SU-DHL-6 (cell line): ENCODE results near the gene KRTAP20-1.

ENCODE experiments used
- H2AFZ ChIP-seq: fragments of 200-600 bp; sonication (generic); 2 replicates; pipeline ENCODE4 v1.6.1; 2014; ENCODE audit warnings: low read depth, mild to moderate bottlenecking, moderate library complexity, mixed read lengths, antibody characterized with exemption, low read length; ENCODE audit not compliant: severe bottlenecking
- H3F3A ChIP-seq: fragments of 200-600 bp; shearing (Covaris generic); 2 replicates; pipeline ENCODE4 v1.6.0; 2016; ENCODE audit warnings: antibody characterized with exemption, mild to moderate bottlenecking; ENCODE audit not compliant: insufficient read depth
- H3K27ac ChIP-seq: fragments of 200-600 bp; sonication (generic); 2 replicates; pipeline ENCODE4 v1.5.1; 2016; ENCODE audit warnings: low read depth, mild to moderate bottlenecking, low read length, moderate library complexity, mixed read lengths
- H3K27me3 ChIP-seq: fragments of 200-600 bp; sonication (generic), shearing (Covaris generic); 2 replicates; pipeline ENCODE4 v1.6.0; 2014; ENCODE audit warnings: mild to moderate bottlenecking, low read length
- H3K36me3 ChIP-seq: fragments of 200-600 bp; sonication (generic); 2 replicates; pipeline ENCODE4 v1.6.1; 2014; ENCODE audit warnings: mild to moderate bottlenecking, low read length, mixed read lengths
- H3K4me2 ChIP-seq: fragments of 300-600, 200-600 bp; shearing (Covaris generic), sonication (generic); 2 replicates; pipeline ENCODE4 v1.6.0; 2014; ENCODE audit warnings: low read length, low read depth, mild to moderate bottlenecking; ENCODE audit not compliant: poor library complexity, severe bottlenecking
- H3K4me3 ChIP-seq: fragments of 200-600 bp; sonication (generic); 2 replicates; pipeline ENCODE4 v1.5.1; 2014; ENCODE audit warnings: antibody characterized with exemption, low read length, mild to moderate bottlenecking, mixed read lengths; ENCODE audit not compliant: insufficient read depth, poor library complexity, severe bottlenecking
- H3K79me2 ChIP-seq: fragments of 200-600 bp; sonication (generic); 2 replicates; pipeline ENCODE4 v1.6.1; 2014; ENCODE audit warnings: mild to moderate bottlenecking, low read length, moderate library complexity; ENCODE audit not compliant: insufficient read depth
- H3K9ac ChIP-seq: fragments of 200-600 bp; sonication (generic); 2 replicates; pipeline ENCODE4 v1.7.0; 2014; ENCODE audit warnings: mild to moderate bottlenecking, low read length
- H3K9me2 ChIP-seq: fragments of 200-600 bp; sonication (generic); replicated peaks from 2 replicates; pipeline ENCODE4 v1.6.1; 2014; ENCODE audit warnings: low read length; ENCODE audit not compliant: insufficient read depth
- H3K9me3 ChIP-seq: fragments of 200-600 bp; sonication (generic); 2 replicates; pipeline ENCODE4 v1.6.1; 2014; ENCODE audit warnings: low read length, mixed read lengths; ENCODE audit not compliant: insufficient read depth
- H4K20me1 ChIP-seq: fragments of 200-600 bp; sonication (generic); 2 replicates; pipeline ENCODE4 v1.6.1; 2014; ENCODE audit warnings: low read depth, mild to moderate bottlenecking, antibody characterized with exemption, low read length, moderate library complexity, mixed read lengths
- EZH2phosphoT487 ChIP-seq: fragments of 200-600 bp; sonication (generic), shearing (Covaris generic); conservative IDR thresholded peaks from 2 replicates; pipeline ENCODE4 v1.6.1; 2018; ENCODE audit warnings: mild to moderate bottlenecking, antibody characterized with exemption, low read length, moderate library complexity, mixed read lengths
- TF ChIP-seq, protein P1 (sequence below): fragments of 200-600 bp; sonication (generic); IDR thresholded peaks from one replicate; pipeline ENCODE4 v1.5.1; 2017; ENCODE audit warnings: antibody characterized with exemption, mild to moderate bottlenecking, low read length, moderate library complexity; ENCODE audit not compliant: insufficient read depth, poor library complexity, severe bottlenecking

Gene KRTAP20-1

DNA sequence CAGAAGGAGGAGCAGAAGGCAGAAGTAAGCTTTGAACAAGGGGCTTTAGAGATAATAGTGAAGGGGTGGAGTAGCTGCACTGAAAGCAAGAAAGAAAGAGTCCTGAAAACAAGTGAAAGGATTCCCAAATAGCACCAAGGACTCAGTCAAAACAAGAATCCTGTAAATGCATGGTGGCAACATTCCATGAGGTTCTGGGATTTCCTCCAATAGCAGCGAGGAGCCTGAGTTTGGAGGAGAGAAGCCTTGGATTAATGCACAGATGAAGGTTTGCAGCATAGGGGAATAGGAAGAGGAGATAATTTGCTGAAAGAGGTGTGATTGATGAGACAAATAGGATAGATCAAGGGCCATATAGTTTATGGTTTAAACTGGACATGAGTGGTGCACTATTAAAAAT is 36.9 kb upstream of the KRTAP20-1 start:
- no peaks in the 10 kb centered on the region for H3K9me2 ChIP-seq
- no peaks in the 10 kb centered on the region for H3K27me3 ChIP-seq
- no peaks in the 10 kb centered on the region for H3K9me3 ChIP-seq
- H3K9ac ChIP-seq = no peak overlapping the region
- no peak overlapping the region for H3K4me3 ChIP-seq
- H3K79me2 ChIP-seq = no peaks in the 10 kb centered on the region
- no peak overlapping the region for H3K27ac ChIP-seq
- no peaks in the 10 kb centered on the region for H4K20me1 ChIP-seq
- TF ChIP-seq, protein P1, sequence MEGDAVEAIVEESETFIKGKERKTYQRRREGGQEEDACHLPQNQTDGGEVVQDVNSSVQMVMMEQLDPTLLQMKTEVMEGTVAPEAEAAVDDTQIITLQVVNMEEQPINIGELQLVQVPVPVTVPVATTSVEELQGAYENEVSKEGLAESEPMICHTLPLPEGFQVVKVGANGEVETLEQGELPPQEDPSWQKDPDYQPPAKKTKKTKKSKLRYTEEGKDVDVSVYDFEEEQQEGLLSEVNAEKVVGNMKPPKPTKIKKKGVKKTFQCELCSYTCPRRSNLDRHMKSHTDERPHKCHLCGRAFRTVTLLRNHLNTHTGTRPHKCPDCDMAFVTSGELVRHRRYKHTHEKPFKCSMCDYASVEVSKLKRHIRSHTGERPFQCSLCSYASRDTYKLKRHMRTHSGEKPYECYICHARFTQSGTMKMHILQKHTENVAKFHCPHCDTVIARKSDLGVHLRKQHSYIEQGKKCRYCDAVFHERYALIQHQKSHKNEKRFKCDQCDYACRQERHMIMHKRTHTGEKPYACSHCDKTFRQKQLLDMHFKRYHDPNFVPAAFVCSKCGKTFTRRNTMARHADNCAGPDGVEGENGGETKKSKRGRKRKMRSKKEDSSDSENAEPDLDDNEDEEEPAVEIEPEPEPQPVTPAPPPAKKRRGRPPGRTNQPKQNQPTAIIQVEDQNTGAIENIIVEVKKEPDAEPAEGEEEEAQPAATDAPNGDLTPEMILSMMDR = no peak
- TF ChIP-seq EZH2phosphoT487 = no peak
- no peaks in the 10 kb centered on the region for H3F3A ChIP-seq
- H2AFZ ChIP-seq = no peak overlapping the region
- no peak overlapping the region for H3K4me2 ChIP-seq
- no peaks in the 10 kb centered on the region for H3K36me3 ChIP-seq

DNA sequence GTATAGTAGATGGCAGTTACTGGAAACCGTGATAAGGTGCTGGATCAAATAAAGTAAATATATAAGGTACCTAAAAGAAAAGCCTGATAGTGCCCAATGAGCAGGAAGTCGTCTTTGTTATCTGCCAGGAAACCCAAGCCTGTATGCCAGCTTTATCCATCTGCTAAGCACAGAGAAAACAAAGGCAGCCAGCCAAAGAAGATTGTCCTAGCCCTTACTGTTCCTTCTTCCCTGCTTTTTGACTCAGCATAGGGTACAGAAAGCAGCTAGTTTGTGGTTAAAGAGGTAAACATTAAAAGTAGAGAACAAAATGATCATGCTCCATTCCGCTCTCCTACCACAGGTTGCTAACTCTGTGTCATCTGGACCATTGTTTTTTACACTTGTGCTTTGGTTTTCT is 36.1 kb upstream of the KRTAP20-1 start:
- Histone ChIP-seq H3F3A (no peaks in the 10 kb centered on the region), H4K20me1 (no peaks in the 10 kb centered on the region), H3K4me3 (no peak overlapping the region), H3K27me3 (no peaks in the 10 kb centered on the region), H2AFZ (no peak overlapping the region), H3K4me2 (no peak overlapping the region), H3K27ac (no peak overlapping the region), H3K9me3 (no peaks in the 10 kb centered on the region), H3K36me3 (no peaks in the 10 kb centered on the region), H3K9me2 (no peaks in the 10 kb centered on the region), H3K79me2 (no peaks in the 10 kb centered on the region), H3K9ac (no peak overlapping the region)
- TF ChIP-seq, protein P1 = no peak
- no peak for TF ChIP-seq EZH2phosphoT487

DNA sequence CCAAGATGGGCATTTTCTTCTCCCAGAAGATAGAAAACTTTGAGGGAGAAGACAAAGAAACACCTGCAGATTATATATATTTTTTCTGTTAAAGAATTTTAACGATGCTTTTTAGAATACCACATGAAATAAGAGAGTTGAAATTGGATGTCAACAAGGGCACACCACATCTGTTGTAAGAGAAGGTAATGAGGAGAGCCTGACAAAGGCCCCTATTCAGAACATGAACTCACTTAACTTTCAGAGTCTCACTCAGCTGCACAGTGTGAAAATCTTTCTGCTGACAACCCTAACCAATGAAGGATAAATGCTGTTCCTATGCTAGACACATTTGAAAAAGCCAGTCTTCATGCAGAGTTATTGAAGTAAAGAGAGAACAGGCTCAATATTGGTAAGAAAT is 33.4 kb upstream of the KRTAP20-1 start:
- Histone ChIP-seq H3K4me3 (no peak overlapping the region), H3K79me2 (no peaks in the 10 kb centered on the region), H3K27me3 (no peaks in the 10 kb centered on the region), H3K36me3 (no peaks in the 10 kb centered on the region), H3F3A (no peaks in the 10 kb centered on the region), H3K27ac (no peak overlapping the region), H4K20me1 (no peaks in the 10 kb centered on the region), H3K9me2 (no peaks in the 10 kb centered on the region), H3K4me2 (no peak overlapping the region), H3K9me3 (no peaks in the 10 kb centered on the region), H2AFZ (no peak overlapping the region), H3K9ac (no peak overlapping the region)
- TF ChIP-seq, protein P1 = no peak
- TF ChIP-seq EZH2phosphoT487 = no peak
